RWPE2 (cell line): ENCODE data around the gene HASPIN.

Source experiments
- ATAC-seq: fragments of 200-7000 bp; cut with Tn5 transposase; 3 replicates; pipeline ENCODE4 v1.9.1; 2021; ENCODE audit warnings: low read depth
- DNase-seq: peaks from one replicate; pipeline ENCODE4 v3.0.0-alpha.2; 2020; ENCODE audit warnings: low spot score
- H3K27ac ChIP-seq: fragments of 450-650 bp; 2 replicates; pipeline ENCODE4 v1.5.1; 2017; ENCODE audit warnings: mild to moderate bottlenecking; ENCODE audit not compliant: poor library complexity, severe bottlenecking
- H3K27me3 ChIP-seq: fragments of 250-450 bp; sonication (Bioruptor Pico); 2 replicates; pipeline ENCODE4 v1.5.1; 2021; ENCODE audit warnings: mild to moderate bottlenecking, moderate library complexity; ENCODE audit not compliant: insufficient read depth, poor library complexity, severe bottlenecking
- H3K36me3 ChIP-seq: fragments of 250-450 bp; sonication (Bioruptor Pico); 2 replicates; pipeline ENCODE4 v1.5.1; 2020; ENCODE audit warnings: low read depth, mild to moderate bottlenecking, moderate library complexity
- H3K4me1 ChIP-seq: fragments of 250-450 bp; sonication (Bioruptor Pico); 2 replicates; pipeline ENCODE4 v1.5.1; 2021; ENCODE audit warnings: mild to moderate bottlenecking, moderate library complexity; ENCODE audit not compliant: insufficient read depth, poor library complexity, severe bottlenecking
- H3K4me3 ChIP-seq: fragments of 250-450 bp; sonication (Bioruptor Pico); 2 replicates; pipeline ENCODE4 v1.5.1; 2021; ENCODE audit warnings: mild to moderate bottlenecking, moderate library complexity; ENCODE audit not compliant: severe bottlenecking
- H3K9me3 ChIP-seq: fragments of 250-450 bp; sonication (Bioruptor Pico); 2 replicates; pipeline ENCODE4 v1.5.1; 2021; ENCODE audit warnings: mild to moderate bottlenecking, moderate library complexity; ENCODE audit not compliant: severe bottlenecking
- CTCF ChIP-seq: fragments of 450-650 bp; IDR thresholded peaks from one replicate; pipeline ENCODE4 v1.5.1; 2017; ENCODE audit warnings: mild to moderate bottlenecking, moderate library complexity; ENCODE audit not compliant: poor library complexity, severe bottlenecking

The HASPIN gene

GRCh38 chr17:3723556-3724377 is at the start of gene HASPIN:
Gene HASPIN (plus strand): TSS chr17:3723903. CDS start chr17:3723936, 33 bp downstream.
- peak within 1 kb of the TSS; percentile 95 for H3K4me3 ChIP-seq
- peaks cover 47% of the 10 kb centered on the region for H3K36me3 ChIP-seq
- H3K9me3 ChIP-seq = no peaks in the 10 kb centered on the region
- peak within 1 kb of the TSS; percentile 45 for H3K27ac ChIP-seq
- DNase-seq (peak; percentile 82), ATAC-seq (peak; percentile 70)
- no peak for TF ChIP-seq CTCF
- H3K27me3 ChIP-seq = no peaks in the 10 kb centered on the region
- peaks cover 22% of the 10 kb centered on the region for H3K4me1 ChIP-seq

GRCh38 chr17:3675886-3676285 is 47.8 kb upstream of the HASPIN start:
- TF ChIP-seq CTCF = no peak
- Histone ChIP-seq H3K27me3 (no peaks in the 10 kb centered on the region), H3K9me3 (no peaks in the 10 kb centered on the region), H3K27ac (no peak overlapping the region), H3K4me3 (no peak overlapping the region), H3K36me3 (peaks cover under 1% of the 10 kb centered on the region; the same call in 1 of the 2 replicates), H3K4me1 (no peaks in the 10 kb centered on the region)
- no peak for DNase-seq
- ATAC-seq = no peak

GRCh38 chr17:3678095-3678820 is 45.4 kb upstream of the HASPIN start:
- Histone ChIP-seq H3K27me3 (no peaks in the 10 kb centered on the region), H3K9me3 (no peaks in the 10 kb centered on the region), H3K36me3 (no peaks in the 10 kb centered on the region), H3K27ac (no peak overlapping the region), H3K4me3 (no peak overlapping the region), H3K4me1 (no peaks in the 10 kb centered on the region)
- ATAC-seq (peak; percentile 52), DNase-seq (no peak)
- TF ChIP-seq CTCF = no peak

- H3K4me3 ChIP-seq = no peak overlapping the region
- no peaks in the 10 kb centered on the region for H3K36me3 ChIP-seq
- H3K27ac ChIP-seq = no peak overlapping the region
- no peaks in the 10 kb centered on the region for H3K4me1 ChIP-seq
- no peaks in the 10 kb centered on the region for H3K27me3 ChIP-seq
- no peaks in the 10 kb centered on the region for H3K9me3 ChIP-seq
- no peak for DNase-seq
- TF ChIP-seq CTCF = no peak
- ATAC-seq = no peak
These were observed 44.7 kb upstream of the HASPIN start for GRCh38 chr17:3678821-3679530.
